ENCODE data around the gene USP32. TPM values are rescaled to one million over a fixed set of nuclear protein-coding genes. Genes with fewer than 3 reads are reported as not detected.

Gene USP32
- total and polyA plus RNA-seq, 2 of the 8 experiments (the other 6 are each of a cell fraction or from before 2014, with no cell fraction given): 29.6 to 112 TPM

DNA sequence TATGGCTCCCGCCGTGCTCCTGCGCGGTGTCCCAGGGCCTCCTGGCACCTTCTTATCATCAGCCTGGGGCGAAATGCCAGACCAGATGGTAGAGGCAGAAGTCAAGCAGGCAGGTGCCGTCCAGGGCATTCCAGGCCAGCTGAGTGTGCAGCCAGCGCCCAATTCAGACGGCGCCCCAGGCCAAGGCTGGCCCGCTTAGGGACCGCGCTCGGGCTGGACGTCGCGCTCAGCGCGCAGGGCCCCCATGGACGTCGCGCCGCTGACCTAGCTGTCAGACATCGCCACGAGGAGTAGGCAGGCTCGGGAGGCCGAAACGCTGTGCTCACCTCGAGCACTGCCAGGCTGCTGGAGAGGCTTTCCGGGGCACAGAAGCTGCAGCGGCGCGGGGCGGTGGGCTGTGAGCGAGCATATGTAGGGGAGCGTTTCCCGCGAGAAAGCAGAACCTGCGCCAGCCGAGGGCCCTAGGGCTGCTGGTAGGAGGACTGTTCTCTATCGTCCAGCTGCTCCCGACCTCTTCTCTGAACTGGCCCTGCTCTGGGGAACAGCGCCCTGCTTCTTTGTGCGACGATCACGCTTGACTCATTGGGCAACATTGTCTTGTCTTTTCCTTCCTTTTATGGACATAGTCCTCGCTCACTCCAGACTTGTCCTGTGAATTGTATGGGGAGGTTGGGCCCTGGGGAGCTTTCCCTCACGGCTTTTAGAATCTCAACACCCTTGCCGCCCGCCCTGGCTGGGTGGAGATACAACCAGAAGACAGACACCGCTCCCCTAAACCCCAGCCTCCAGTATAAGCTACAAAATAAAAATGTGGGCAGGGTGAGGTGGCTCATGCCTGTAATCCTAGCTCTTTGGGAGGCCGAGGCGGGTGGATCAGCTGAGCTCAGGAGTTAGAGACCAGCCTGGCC is 250.6 kb downstream of the USP32 start (continued):
- TF ChIP-seq BACH1 (IDR thresholded peaks at IDR 0.05; ENCODE audit: low read length): no peak
- TF ChIP-seq YY1 (IDR thresholded peaks at IDR 0.05; ENCODE audit: low read depth, low read length): no peak
- TF ChIP-seq, protein P1, sequence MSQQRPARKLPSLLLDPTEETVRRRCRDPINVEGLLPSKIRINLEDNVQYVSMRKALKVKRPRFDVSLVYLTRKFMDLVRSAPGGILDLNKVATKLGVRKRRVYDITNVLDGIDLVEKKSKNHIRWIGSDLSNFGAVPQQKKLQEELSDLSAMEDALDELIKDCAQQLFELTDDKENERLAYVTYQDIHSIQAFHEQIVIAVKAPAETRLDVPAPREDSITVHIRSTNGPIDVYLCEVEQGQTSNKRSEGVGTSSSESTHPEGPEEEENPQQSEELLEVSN (IDR thresholded peaks at IDR 0.05): peak; percentile 68
- peak; percentile 47; the same call in 1 of the 2 replicates for TF ChIP-seq SRF (IDR thresholded peaks at IDR 0.05; ENCODE audit: low read depth, low read length)
- TF ChIP-seq SIN3A (conservative IDR thresholded peaks at IDR 0.05 in 1 of 2, IDR thresholded peaks at IDR 0.05 in 1 of 2; ENCODE audit: low read depth in 1 of 2, low read length in 2 of 2): 0 out of 4 replicates have a peak, but pooled peaks of 1 of the 2 experiments have one; percentile 45
